ENCODE measurements around the gene MSH5. TPM values are rescaled to one million over a fixed set of nuclear protein-coding genes. Genes with fewer than 3 reads are reported as not detected.

MSH5 gene
- polyA plus RNA-seq, 1 donor from 2014 or later = 7.8 TPM

DNA sequence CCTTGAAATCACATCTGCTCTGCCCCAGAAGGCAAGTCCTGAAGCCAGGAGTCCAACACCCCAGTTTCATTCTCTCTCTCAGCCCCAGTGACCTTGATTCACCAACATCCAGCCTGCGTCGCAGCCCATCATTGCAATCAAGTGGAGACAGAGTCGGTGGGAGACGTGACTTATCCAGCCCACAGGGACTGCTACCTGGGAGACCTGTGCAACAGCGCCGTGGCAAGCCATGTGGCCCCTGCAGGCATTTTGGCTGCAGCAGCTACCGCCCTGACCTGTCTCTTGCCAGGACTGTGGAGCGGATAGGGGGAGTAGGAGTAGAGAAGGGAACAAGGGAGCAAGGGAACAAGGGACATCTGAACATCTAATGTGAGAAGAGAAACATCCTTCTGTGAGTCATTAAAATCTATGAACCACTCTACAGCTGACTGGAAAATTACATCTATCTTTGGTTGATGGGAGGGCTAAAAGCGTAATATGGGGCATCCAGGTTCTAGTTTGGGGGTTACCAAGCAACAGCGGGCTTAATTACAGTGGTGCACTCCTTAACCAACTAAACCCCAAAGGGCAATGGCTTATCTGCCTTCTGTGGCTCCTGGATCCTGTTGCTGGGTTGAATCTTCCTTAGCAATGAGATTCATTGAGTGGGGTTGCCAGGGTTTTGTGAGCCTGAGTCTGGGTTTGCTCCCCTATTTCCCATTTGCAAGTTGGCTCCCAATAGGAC is 22.1 kb upstream of the MSH5 start:
- Histone ChIP-seq H4K20me1 (ENCODE audit: insufficient read depth) (no peaks in the 10 kb centered on the region), H3K4me3 (ENCODE audit: low read length) (no peak overlapping the region), H3K27me3 (ENCODE audit: insufficient read depth, low read depth, low read length) (no peaks in the 10 kb centered on the region), H3K9ac (ENCODE audit: low read length) (no peak overlapping the region), H3K9me2 (ENCODE audit: insufficient read depth, low read length) (no peaks in the 10 kb centered on the region), H3K4me2 (ENCODE audit: low read length) (no peak overlapping the region), H3K36me3 (ENCODE audit: insufficient read depth, low read length) (no peaks in the 10 kb centered on the region), H3F3A (ENCODE audit: insufficient read depth, low read length, poor library complexity, severe bottlenecking) (no peaks in the 10 kb centered on the region), H3K27ac (ENCODE audit: low read length) (no peak overlapping the region), H2AFZ (ENCODE audit: low read depth, low read length) (no peak overlapping the region), H3K79me2 (replicated peaks; ENCODE audit: insufficient read depth, low read length) (no peaks in the 10 kb centered on the region), H3K9me3 (ENCODE audit: low read length) (no peaks in the 10 kb centered on the region)
- TF ChIP-seq SMC3 (conservative IDR thresholded peaks at IDR 0.05; ENCODE audit: poor library complexity) (no peak), MXI1 (conservative IDR thresholded peaks at IDR 0.05; ENCODE audit: poor library complexity, severe bottlenecking) (no peak), TAF1 (IDR thresholded peaks at IDR 0.05; ENCODE audit: low read depth) (no peak), EP300 (conservative IDR thresholded peaks at IDR 0.05; ENCODE audit: poor library complexity, severe bottlenecking) (no peak), EZH2 (IDR thresholded peaks at IDR 0.05; ENCODE audit: borderline replicate concordance, insufficient read depth, low read length, poor library complexity, severe bottlenecking) (no peak), POLR2AphosphoS5 (IDR thresholded peaks at IDR 0.05) (no peak), RAD21 (conservative IDR thresholded peaks at IDR 0.05) (no peak)
- TF ChIP-seq, protein P1, sequence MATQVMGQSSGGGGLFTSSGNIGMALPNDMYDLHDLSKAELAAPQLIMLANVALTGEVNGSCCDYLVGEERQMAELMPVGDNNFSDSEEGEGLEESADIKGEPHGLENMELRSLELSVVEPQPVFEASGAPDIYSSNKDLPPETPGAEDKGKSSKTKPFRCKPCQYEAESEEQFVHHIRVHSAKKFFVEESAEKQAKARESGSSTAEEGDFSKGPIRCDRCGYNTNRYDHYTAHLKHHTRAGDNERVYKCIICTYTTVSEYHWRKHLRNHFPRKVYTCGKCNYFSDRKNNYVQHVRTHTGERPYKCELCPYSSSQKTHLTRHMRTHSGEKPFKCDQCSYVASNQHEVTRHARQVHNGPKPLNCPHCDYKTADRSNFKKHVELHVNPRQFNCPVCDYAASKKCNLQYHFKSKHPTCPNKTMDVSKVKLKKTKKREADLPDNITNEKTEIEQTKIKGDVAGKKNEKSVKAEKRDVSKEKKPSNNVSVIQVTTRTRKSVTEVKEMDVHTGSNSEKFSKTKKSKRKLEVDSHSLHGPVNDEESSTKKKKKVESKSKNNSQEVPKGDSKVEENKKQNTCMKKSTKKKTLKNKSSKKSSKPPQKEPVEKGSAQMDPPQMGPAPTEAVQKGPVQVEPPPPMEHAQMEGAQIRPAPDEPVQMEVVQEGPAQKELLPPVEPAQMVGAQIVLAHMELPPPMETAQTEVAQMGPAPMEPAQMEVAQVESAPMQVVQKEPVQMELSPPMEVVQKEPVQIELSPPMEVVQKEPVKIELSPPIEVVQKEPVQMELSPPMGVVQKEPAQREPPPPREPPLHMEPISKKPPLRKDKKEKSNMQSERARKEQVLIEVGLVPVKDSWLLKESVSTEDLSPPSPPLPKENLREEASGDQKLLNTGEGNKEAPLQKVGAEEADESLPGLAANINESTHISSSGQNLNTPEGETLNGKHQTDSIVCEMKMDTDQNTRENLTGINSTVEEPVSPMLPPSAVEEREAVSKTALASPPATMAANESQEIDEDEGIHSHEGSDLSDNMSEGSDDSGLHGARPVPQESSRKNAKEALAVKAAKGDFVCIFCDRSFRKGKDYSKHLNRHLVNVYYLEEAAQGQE (IDR thresholded peaks at IDR 0.05; ENCODE audit: borderline replicate concordance) = no peak
- TF ChIP-seq, protein P2, sequence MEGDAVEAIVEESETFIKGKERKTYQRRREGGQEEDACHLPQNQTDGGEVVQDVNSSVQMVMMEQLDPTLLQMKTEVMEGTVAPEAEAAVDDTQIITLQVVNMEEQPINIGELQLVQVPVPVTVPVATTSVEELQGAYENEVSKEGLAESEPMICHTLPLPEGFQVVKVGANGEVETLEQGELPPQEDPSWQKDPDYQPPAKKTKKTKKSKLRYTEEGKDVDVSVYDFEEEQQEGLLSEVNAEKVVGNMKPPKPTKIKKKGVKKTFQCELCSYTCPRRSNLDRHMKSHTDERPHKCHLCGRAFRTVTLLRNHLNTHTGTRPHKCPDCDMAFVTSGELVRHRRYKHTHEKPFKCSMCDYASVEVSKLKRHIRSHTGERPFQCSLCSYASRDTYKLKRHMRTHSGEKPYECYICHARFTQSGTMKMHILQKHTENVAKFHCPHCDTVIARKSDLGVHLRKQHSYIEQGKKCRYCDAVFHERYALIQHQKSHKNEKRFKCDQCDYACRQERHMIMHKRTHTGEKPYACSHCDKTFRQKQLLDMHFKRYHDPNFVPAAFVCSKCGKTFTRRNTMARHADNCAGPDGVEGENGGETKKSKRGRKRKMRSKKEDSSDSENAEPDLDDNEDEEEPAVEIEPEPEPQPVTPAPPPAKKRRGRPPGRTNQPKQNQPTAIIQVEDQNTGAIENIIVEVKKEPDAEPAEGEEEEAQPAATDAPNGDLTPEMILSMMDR (IDR thresholded peaks at IDR 0.05; ENCODE audit: poor library complexity, severe bottlenecking) = no peak

DNA sequence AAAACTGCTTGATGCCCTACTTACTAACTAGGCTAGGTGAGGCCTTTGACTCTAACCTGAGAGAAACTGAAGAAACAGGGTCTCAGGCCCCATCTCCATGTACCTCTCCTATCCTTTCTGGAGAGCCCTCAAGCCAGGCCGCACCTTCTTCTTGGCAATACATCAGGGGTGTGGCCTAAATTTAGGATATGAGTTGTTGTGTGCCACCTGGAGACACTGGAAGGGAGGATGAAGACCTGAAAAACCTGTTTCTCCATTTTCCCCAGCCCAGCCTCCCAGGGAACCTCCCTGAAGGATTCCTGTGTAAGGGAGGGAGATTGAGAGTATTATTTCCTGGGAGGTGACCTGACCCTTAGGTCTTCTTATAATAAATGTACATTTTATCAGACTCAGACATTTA is 21.5 kb upstream of the MSH5 start:
- Histone ChIP-seq H3K9me2 (ENCODE audit: insufficient read depth, low read length) (no peaks in the 10 kb centered on the region), H3K27me3 (ENCODE audit: insufficient read depth, low read depth, low read length) (no peaks in the 10 kb centered on the region), H4K20me1 (ENCODE audit: insufficient read depth) (no peaks in the 10 kb centered on the region), H3F3A (ENCODE audit: insufficient read depth, low read length, poor library complexity, severe bottlenecking) (no peaks in the 10 kb centered on the region), H3K4me3 (ENCODE audit: low read length) (no peak overlapping the region), H3K27ac (ENCODE audit: low read length) (no peak overlapping the region), H3K9me3 (ENCODE audit: low read length) (no peaks in the 10 kb centered on the region), H3K4me2 (ENCODE audit: low read length) (no peak overlapping the region), H2AFZ (ENCODE audit: low read depth, low read length) (no peak overlapping the region), H3K79me2 (replicated peaks; ENCODE audit: insufficient read depth, low read length) (no peaks in the 10 kb centered on the region), H3K9ac (ENCODE audit: low read length) (no peak overlapping the region), H3K36me3 (ENCODE audit: insufficient read depth, low read length) (no peaks in the 10 kb centered on the region)
- TF ChIP-seq EP300 (conservative IDR thresholded peaks at IDR 0.05; ENCODE audit: poor library complexity, severe bottlenecking) (no peak), EZH2 (IDR thresholded peaks at IDR 0.05; ENCODE audit: borderline replicate concordance, insufficient read depth, low read length, poor library complexity, severe bottlenecking) (no peak), RAD21 (conservative IDR thresholded peaks at IDR 0.05) (no peak), POLR2AphosphoS5 (IDR thresholded peaks at IDR 0.05) (no peak), MXI1 (conservative IDR thresholded peaks at IDR 0.05; ENCODE audit: poor library complexity, severe bottlenecking) (no peak), SMC3 (conservative IDR thresholded peaks at IDR 0.05; ENCODE audit: poor library complexity) (no peak), TAF1 (IDR thresholded peaks at IDR 0.05; ENCODE audit: low read depth) (no peak)
- TF ChIP-seq, protein P2 (IDR thresholded peaks at IDR 0.05; ENCODE audit: poor library complexity, severe bottlenecking) = no peak
- TF ChIP-seq, protein P1 (IDR thresholded peaks at IDR 0.05; ENCODE audit: borderline replicate concordance) = no peak

Measured in neural cell (in vitro differentiated cells).